GM19193 (cell line): ENCODE measurements around the gene CORIN.

Experiments
- POLR2A ChIP-seq: IDR thresholded peaks from 4 replicates; pipeline ENCODE4 v1.6.1; 2011; ENCODE audit not compliant: insufficient read depth, insufficient read length; ENCODE audit errors: extremely low read depth

The CORIN gene

DNA sequence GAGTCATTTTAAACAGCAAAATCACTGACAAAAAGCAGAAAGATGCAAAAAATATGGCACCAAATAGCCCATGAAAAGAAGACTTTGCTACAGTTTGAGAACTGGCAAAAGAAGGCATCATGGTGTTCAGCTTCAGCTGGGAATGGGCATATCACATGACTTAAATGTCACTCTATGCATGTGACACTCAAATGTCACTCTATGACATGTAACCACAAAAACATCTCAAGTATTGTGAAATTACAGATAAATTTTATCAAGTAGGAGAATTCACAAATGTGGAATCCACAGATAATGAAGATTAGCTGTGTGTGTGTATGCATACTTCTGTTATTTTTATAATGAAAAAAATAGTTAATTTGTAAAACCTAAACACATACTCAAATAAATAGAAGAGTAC lies 270.9 kb downstream of the CORIN start:
- TF ChIP-seq POLR2A: no peak

DNA sequence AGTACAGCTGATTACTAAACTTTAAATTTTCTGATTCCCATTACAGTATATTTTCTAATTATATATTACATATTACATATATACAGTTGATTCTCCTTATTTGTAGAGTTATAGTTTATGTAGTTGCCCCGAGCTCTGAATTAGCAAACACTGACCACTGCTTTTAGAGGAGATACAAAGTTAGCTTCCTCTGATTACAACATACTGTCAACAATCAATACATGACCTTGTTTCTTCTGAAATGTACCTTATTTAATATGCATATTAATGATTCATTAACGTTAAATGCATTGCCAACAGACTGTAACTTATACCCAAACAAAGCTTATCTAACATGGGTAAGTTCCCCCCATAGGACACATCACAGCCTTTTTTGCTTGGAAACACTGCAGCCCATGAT lies 271.3 kb downstream of the CORIN start:
- TF ChIP-seq POLR2A: no peak

DNA sequence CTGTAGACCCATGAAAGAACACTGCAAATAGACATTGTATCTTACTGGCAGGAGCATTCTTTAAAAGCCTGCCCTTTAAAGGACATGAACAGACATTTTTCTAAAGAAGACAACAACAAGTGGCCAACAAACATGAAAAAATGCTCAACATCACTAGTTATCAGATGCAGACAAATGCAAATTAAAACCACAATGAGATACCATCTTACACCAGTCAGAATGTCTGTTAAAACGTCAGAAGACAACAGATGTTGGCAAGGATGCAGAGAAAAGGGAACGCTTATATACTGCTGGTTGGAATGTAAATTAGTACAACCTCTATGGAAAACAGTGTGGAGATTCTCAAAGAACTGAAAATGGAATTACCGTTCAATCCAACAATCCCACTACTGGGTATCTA lies 275.6 kb downstream of the CORIN start:
- no peak for TF ChIP-seq POLR2A

DNA sequence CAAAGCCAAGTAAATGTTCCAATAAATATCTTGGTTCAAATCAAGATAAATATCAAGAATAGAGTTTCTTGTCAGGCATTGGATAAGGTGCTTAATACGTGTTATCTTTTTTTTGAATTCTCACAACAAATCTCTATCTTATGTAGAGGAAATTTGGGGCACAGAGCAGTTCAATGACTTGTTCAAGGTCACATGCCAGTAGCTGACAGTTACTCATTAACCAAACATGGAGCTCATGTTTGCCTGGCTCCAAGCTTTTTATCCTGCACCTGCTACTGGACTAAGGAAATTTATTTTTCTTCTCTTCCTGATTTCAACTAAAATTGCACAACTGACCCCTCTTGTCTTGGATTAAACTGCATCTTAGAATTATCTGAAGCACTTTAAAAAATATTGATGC lies 276.5 kb downstream of the CORIN start:
- no peak for TF ChIP-seq POLR2A

DNA sequence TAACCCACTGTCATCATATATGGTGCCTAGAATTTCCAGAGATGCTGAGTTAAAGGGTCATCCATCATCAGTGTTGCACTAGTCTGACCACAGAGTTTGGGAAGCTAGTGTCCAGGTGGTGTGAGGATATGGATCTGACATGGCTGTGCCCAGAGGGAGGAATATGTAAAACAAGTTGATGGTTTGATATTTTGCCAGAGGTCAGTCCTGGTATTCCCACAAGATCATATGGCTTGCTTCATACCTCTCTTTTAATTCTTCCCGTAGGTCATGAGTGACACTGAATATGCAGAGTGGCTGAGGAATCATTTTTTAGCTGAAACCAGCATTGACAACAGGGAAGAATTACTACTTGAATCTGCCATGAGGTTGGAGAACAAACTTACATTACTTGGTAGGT lies 277.2 kb downstream of the CORIN start:
- TF ChIP-seq POLR2A: no peak

DNA sequence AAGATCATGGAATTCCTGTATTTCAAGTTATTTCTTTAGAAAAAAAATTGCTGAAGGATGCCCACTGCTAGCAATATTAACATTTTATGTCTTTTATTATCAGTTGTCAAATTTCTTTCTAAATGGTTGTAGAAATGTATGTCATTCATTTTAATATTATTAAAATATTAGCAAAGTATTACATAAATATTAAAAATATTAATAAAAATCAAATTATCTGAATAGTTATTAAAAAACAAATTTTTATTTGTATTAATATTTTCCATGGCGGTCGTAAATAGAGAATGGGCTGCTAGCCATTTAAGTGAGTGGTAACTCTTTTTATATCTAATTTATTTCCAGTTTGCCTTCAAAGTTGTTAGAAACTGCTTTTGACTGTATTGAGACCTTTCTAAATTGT lies 280.6 kb downstream of the CORIN start:
- TF ChIP-seq POLR2A: no peak

DNA sequence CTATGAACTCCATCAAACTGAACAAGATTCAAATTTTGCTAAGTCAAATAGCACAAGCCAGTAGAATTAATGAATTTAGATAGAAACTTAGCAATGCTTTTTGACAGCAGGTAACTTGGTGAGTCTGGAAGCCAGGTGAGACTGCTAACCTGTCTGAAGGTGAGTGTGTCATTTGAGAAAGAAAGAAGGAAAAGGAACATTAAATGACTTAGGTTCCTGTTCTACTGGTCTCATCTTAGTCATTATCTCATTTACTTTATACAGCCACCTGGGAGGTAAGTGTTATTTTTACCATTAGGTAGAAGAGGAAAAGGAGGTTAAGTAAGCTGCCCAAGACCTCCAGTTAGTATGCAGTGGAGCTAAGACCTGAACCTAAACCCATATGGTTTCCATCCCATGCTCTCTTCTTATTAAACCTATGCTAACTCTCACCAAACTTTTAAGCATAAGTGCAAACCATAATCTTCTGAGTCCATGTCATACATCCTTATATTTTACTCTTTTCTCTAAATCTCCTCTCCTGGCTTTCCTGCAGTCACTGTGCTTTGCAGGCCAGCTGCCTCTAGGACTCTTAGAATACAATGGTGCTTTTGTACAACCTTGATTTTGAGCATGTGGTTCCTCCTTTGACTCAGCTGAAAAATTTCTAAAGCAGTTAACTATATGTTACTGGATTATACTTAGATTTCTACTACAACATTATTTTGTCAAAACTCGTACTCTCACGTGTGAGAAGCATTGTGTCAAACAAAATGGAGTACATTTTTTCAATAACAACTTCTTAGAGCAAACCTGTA lies 284.3 kb downstream of the CORIN start:
- TF ChIP-seq POLR2A: no peak

DNA sequence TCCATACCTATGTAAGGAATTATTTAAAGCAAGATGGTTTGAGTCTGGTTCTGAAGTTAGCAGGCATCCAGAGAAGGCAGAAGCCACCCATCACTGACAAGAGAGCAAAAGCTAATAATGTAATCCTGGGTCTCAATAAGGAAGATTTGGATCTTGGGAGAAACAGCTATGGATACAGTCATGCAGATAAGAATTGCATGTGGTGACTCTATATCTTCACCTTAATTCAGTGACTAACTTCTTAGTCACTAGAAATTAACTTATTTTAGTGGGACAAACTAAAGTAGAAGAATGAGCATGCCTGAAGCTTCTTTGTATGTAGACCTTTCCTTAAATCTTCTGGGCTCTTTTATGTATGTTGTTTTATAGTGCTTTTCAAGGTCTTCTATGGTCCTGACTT lies 286.2 kb downstream of the CORIN start:
- no peak for TF ChIP-seq POLR2A

DNA sequence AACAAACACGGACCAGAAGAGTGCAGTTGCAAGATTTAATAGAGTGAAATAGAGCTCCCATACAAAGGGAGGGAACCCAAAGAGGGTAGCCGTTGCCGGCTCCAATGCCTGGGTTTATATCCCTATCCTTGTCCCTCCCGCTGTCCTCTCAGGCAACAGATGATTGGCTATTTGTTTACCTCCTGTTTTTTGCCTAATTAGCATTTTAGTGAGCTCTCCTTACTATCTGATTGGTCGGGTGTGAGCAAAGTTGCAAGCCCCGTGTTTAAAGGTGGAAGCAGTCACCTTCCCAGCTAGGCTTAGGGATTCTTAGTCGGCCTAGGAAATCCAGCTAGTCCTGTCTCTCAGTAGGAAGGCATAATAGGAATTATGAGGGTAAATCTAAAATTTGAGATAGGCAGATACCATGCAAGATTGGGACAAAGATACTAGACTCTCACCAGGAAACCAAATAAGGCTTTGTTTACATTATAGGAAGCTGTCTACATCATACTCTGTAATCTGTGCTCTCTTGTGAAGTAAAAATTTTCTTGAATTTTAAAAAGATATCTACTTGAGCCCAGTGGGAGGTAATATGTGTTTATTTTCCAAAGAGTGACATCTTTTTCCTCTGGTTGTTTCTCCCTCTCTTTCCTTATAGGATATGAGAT lies 286.8 kb downstream of the CORIN start:
- TF ChIP-seq POLR2A: no peak
